ENCODE measurements around the gene SHISA7.

GRCh38 chr19:55391702-55392615, 51.1 kb downstream of the SHISA7 start:
- no peak for TF ChIP-seq ISL1 (CRISPR knock-in tag; IDR thresholded peaks at IDR 0.05)
- no peak for TF ChIP-seq ZNF565 (CRISPR knock-in tag; conservative IDR thresholded peaks at IDR 0.05; ENCODE audit: low read depth)
- TF ChIP-seq ZNF70 (CRISPR knock-in tag; IDR thresholded peaks at IDR 0.05) = no peak
- TF ChIP-seq, protein P1, sequence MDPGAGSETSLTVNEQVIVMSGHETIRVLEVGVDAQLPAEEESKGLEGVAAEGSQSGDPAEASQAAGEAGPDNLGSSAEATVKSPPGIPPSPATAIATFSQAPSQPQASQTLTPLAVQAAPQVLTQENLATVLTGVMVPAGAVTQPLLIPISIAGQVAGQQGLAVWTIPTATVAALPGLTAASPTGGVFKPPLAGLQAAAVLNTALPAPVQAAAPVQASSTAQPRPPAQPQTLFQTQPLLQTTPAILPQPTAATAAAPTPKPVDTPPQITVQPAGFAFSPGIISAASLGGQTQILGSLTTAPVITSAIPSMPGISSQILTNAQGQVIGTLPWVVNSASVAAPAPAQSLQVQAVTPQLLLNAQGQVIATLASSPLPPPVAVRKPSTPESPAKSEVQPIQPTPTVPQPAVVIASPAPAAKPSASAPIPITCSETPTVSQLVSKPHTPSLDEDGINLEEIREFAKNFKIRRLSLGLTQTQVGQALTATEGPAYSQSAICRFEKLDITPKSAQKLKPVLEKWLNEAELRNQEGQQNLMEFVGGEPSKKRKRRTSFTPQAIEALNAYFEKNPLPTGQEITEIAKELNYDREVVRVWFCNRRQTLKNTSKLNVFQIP (CRISPR knock-in tag; IDR thresholded peaks at IDR 0.05; ENCODE audit: borderline replicate concordance, low read depth) = no peak
- no peak for TF ChIP-seq TCF4 (CRISPR knock-in tag; IDR thresholded peaks at IDR 0.05; ENCODE audit: borderline replicate concordance)
